SK-N-SH treated with all-trans-retinoic acid at 6 μM for 48 hours (cell line): Measurements from ENCODE around the gene GALNT5.

Experiments
- BACH2 ChIP-seq: fragments of 250-450 bp; sonication (Bioruptor Pico); IDR thresholded peaks from 2 replicates; pipeline ENCODE4 v1.9.0; 2021; ENCODE audit warnings: mild to moderate bottlenecking, borderline replicate concordance
- GLIS3 ChIP-seq: fragments of 250-450 bp; sonication (Bioruptor Pico); IDR thresholded peaks from 2 replicates; pipeline ENCODE4 v1.5.0; 2020; ENCODE audit warnings: mild to moderate bottlenecking, moderate library complexity
- PPARA ChIP-seq: fragments of 250-450 bp; sonication (Bioruptor Pico); IDR thresholded peaks from 2 replicates; pipeline ENCODE4 v1.5.0; 2020; ENCODE audit warnings: mild to moderate bottlenecking, borderline replicate concordance
- RARB ChIP-seq: fragments of 250-450 bp; sonication (Bioruptor Pico); IDR thresholded peaks from 2 replicates; pipeline ENCODE4 v1.8.0; 2021; ENCODE audit warnings: mild to moderate bottlenecking, moderate library complexity
- TCF4 ChIP-seq: fragments of 250-450 bp; sonication (Bioruptor Pico); IDR thresholded peaks from 2 replicates; pipeline ENCODE4 v1.8.0; 2021; ENCODE audit warnings: mild to moderate bottlenecking, moderate library complexity, borderline replicate concordance
- ZC3H10 ChIP-seq: fragments of 250-450 bp; sonication (Bioruptor Pico); IDR thresholded peaks from 2 replicates; pipeline ENCODE4 v1.5.1; 2021; ENCODE audit warnings: mild to moderate bottlenecking, moderate library complexity
- ZFP3 ChIP-seq: fragments of 250-450 bp; sonication (Bioruptor Pico); IDR thresholded peaks from 2 replicates; pipeline ENCODE4 v1.5.0; 2020; ENCODE audit warnings: mild to moderate bottlenecking, moderate library complexity
- ZFP30 ChIP-seq: fragments of 450-650 bp; formaldehyde crosslinking; IDR thresholded peaks from 2 replicates; pipeline ENCODE4 v1.5.0; 2022; ENCODE audit warnings: mild to moderate bottlenecking, moderate library complexity
- ZNF8 ChIP-seq: fragments of 450-650 bp; formaldehyde crosslinking; IDR thresholded peaks from 2 replicates; pipeline ENCODE4 v1.5.0; 2020; ENCODE audit warnings: mild to moderate bottlenecking, moderate library complexity
- TF ChIP-seq, protein P1 (sequence below): fragments of 250-450 bp; sonication (Bioruptor Pico); IDR thresholded peaks from 2 replicates; pipeline ENCODE4 v1.5.0; 2020; ENCODE audit warnings: mild to moderate bottlenecking, moderate library complexity
- TF ChIP-seq, protein P2 (sequence below): fragments of 250-450 bp; sonication (Bioruptor Pico); IDR thresholded peaks from 2 replicates; pipeline ENCODE4 v1.5.1; 2020; ENCODE audit warnings: low read depth, mild to moderate bottlenecking, moderate library complexity
- TF ChIP-seq, protein P3 (sequence below): fragments of 250-450 bp; sonication (Bioruptor Pico); IDR thresholded peaks from 2 replicates; pipeline ENCODE4 v1.8.0; 2020; ENCODE audit warnings: mild to moderate bottlenecking, moderate library complexity, borderline replicate concordance

DNA sequence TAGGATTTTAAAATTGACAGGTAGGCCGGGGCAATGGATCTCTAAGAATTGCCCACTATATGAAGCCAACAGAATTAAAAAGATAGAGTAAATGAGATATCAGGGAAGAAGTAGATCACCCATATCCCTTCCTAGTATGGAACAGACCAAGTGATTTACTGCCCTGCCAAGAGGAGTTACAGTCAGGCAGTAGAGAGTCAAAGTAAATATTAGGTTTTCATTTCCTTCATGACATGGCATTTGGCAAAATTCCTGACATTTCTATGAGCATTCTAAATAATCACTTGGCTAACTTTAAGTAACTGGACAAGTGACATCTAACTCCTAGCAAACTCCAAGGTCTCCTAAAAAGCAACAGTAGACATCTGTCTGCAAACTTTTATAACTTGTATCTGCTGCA, 33.5 kb downstream of the GALNT5 start:
- TF ChIP-seq RARB (CRISPR knock-in tag) (no peak), ZFP30 (CRISPR knock-in tag) (no peak), ZC3H10 (CRISPR knock-in tag) (no peak), TCF4 (no peak), ZFP3 (CRISPR knock-in tag) (no peak), BACH2 (CRISPR knock-in tag) (no peak), GLIS3 (CRISPR knock-in tag) (no peak), PPARA (no peak), ZNF8 (no peak)
- TF ChIP-seq, protein P1, sequence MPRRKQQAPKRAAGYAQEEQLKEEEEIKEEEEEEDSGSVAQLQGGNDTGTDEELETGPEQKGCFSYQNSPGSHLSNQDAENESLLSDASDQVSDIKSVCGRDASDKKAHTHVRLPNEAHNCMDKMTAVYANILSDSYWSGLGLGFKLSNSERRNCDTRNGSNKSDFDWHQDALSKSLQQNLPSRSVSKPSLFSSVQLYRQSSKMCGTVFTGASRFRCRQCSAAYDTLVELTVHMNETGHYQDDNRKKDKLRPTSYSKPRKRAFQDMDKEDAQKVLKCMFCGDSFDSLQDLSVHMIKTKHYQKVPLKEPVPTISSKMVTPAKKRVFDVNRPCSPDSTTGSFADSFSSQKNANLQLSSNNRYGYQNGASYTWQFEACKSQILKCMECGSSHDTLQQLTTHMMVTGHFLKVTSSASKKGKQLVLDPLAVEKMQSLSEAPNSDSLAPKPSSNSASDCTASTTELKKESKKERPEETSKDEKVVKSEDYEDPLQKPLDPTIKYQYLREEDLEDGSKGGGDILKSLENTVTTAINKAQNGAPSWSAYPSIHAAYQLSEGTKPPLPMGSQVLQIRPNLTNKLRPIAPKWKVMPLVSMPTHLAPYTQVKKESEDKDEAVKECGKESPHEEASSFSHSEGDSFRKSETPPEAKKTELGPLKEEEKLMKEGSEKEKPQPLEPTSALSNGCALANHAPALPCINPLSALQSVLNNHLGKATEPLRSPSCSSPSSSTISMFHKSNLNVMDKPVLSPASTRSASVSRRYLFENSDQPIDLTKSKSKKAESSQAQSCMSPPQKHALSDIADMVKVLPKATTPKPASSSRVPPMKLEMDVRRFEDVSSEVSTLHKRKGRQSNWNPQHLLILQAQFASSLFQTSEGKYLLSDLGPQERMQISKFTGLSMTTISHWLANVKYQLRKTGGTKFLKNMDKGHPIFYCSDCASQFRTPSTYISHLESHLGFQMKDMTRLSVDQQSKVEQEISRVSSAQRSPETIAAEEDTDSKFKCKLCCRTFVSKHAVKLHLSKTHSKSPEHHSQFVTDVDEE (CRISPR knock-in tag): no peak
- TF ChIP-seq, protein P2, sequence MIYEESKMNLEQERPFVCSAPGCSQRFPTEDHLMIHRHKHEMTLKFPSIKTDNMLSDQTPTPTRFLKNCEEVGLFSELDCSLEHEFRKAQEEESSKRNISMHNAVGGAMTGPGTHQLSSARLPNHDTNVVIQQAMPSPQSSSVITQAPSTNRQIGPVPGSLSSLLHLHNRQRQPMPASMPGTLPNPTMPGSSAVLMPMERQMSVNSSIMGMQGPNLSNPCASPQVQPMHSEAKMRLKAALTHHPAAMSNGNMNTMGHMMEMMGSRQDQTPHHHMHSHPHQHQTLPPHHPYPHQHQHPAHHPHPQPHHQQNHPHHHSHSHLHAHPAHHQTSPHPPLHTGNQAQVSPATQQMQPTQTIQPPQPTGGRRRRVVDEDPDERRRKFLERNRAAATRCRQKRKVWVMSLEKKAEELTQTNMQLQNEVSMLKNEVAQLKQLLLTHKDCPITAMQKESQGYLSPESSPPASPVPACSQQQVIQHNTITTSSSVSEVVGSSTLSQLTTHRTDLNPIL (CRISPR knock-in tag): no peak
- TF ChIP-seq, protein P3, sequence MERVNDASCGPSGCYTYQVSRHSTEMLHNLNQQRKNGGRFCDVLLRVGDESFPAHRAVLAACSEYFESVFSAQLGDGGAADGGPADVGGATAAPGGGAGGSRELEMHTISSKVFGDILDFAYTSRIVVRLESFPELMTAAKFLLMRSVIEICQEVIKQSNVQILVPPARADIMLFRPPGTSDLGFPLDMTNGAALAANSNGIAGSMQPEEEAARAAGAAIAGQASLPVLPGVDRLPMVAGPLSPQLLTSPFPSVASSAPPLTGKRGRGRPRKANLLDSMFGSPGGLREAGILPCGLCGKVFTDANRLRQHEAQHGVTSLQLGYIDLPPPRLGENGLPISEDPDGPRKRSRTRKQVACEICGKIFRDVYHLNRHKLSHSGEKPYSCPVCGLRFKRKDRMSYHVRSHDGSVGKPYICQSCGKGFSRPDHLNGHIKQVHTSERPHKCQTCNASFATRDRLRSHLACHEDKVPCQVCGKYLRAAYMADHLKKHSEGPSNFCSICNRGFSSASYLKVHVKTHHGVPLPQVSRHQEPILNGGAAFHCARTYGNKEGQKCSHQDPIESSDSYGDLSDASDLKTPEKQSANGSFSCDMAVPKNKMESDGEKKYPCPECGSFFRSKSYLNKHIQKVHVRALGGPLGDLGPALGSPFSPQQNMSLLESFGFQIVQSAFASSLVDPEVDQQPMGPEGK: no peak
